Cardiac fibroblast (primary cell): ENCODE data around the gene CCDC8.

Experiments used
- DNase-seq, 2 donors: peaks; one replicate each; pipeline versions ENCODE4 v3.0.0 to v3.0.0-alpha.2; 2010; ENCODE audit warnings: low read depth in 2 of 2
- H3K4me3 ChIP-seq, 2 donors: replicated peaks in 1 of 2; 1 replicate in 1 of 2; 2 replicates in 1 of 2; pipeline ENCODE4 v1.5.1; 2011; ENCODE audit warnings: low read depth in 2 of 2, low read length in 2 of 2, mild to moderate bottlenecking in 2 of 2, moderate library complexity in 1 of 2
- TF ChIP-seq, protein P1 (sequence below): IDR thresholded peaks from one replicate; pipeline ENCODE4 v1.5.1; 2011; ENCODE audit warnings: low read depth, mild to moderate bottlenecking, low read length, inconsistent platforms

CCDC8 gene, protein sequence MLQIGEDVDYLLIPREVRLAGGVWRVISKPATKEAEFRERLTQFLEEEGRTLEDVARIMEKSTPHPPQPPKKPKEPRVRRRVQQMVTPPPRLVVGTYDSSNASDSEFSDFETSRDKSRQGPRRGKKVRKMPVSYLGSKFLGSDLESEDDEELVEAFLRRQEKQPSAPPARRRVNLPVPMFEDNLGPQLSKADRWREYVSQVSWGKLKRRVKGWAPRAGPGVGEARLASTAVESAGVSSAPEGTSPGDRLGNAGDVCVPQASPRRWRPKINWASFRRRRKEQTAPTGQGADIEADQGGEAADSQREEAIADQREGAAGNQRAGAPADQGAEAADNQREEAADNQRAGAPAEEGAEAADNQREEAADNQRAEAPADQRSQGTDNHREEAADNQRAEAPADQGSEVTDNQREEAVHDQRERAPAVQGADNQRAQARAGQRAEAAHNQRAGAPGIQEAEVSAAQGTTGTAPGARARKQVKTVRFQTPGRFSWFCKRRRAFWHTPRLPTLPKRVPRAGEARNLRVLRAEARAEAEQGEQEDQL

DNA sequence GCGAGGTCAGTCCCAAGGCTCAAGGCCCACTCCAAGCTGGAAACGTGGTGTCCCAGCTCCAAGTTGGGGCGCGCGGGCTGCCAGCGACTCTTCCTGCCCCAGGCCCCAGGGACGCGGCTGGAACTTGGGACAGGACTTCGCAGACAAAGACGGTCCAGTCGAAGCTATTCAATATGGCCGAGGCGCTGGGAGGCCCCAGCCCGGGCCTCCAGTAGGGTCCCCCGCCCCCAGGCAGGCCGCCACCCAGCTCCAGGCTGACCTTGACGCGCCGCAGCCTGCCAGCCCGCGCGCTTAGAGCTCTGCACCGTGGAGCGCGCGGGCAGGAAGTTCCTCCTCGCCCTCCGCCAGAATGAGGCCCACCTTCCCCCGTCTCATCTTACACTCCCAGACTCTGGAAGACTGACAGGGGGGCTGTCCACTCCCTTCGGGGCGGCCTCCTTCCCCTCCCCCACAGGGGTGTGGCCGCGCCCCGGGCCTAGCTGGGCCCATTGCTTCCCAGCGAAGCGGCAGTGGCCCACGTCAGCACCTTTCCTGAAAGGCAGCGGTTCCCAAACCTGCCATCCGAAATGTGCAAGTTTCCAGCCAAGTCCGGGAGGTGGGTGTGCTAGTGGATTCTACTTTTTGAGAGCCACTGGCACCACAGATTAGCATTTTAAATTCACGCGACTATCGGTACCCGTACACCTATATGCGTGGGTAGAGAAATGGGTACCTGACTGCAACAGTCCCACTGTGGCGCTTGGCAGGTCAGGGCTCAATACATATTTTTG, at the start of gene CCDC8:
CCDC8 (minus strand) TSS at position 303 of the 770 bp plus-strand sequence. CDS start 754 bp downstream, outside the sequence.
- peak within 1 kb of the TSS; percentile 55 to 74 for H3K4me3 ChIP-seq
- TF ChIP-seq, protein P1, sequence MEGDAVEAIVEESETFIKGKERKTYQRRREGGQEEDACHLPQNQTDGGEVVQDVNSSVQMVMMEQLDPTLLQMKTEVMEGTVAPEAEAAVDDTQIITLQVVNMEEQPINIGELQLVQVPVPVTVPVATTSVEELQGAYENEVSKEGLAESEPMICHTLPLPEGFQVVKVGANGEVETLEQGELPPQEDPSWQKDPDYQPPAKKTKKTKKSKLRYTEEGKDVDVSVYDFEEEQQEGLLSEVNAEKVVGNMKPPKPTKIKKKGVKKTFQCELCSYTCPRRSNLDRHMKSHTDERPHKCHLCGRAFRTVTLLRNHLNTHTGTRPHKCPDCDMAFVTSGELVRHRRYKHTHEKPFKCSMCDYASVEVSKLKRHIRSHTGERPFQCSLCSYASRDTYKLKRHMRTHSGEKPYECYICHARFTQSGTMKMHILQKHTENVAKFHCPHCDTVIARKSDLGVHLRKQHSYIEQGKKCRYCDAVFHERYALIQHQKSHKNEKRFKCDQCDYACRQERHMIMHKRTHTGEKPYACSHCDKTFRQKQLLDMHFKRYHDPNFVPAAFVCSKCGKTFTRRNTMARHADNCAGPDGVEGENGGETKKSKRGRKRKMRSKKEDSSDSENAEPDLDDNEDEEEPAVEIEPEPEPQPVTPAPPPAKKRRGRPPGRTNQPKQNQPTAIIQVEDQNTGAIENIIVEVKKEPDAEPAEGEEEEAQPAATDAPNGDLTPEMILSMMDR = no peak
- DNase-seq = peak; percentile 85 to 99

DNA sequence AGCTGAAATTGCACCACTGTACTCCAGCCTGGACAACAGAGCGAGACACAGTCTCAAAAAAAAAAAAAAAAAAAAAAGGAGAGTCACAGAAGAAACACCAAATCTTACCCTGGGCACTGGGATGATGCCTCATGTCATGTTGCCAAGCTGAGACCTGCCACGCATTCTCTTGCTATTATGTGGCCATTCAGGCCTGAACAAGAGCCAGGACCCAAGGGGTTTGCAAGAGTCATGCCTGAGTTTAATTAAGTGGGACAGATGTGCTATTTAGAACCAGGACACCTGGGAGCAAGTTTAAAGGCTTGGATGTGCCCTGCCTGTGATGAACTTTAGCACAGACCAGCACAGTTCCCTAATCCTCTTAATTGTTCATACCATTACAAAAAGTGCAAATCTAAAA, 48.2 kb upstream of the CCDC8 start:
- TF ChIP-seq, protein P1 = no peak
- no peak for DNase-seq
- H3K4me3 ChIP-seq = no peak overlapping the region

DNA sequence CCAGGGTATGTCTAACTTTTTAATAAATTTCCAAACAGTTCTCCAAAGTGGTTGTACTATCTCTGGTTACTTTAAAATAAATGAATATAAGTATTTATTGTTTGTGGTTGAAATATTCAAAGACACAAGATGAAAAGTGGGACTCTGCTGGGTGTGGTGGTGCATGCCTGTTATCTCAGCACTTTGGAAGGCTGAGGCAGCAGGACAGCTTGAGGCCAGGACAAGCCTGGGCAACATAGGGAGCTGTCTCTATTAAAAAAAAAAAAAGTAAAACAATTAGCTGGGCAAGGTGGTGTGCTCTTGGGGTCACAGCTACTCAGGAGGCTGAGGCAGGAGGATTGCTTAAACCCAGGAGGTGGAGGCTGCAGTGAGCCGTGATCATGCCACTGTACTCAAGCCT, 47.6 kb upstream of the CCDC8 start:
- H3K4me3 ChIP-seq = no peak overlapping the region
- no peak for DNase-seq
- TF ChIP-seq, protein P1 = no peak

DNA sequence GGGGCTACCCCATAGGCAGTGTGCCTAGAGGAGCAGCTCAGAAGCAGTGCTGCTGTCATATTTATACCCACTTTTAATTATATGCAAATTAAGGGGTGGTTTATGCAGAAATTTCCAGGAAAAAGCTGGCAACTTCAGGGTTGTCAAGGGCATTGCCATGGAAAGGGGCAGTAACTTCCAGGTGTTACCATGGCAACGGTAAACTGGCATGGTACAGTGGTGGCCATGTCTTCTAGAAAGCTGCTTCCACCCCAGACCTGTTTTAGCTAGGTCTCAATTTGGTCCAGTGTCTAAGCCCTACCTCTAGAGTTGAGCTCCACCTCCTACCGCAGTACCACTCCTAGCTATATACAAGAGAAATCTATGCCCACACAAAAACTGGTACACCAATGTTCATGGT, 46.7 kb upstream of the CCDC8 start:
- TF ChIP-seq, protein P1 = no peak
- no peak overlapping the region for H3K4me3 ChIP-seq

DNA sequence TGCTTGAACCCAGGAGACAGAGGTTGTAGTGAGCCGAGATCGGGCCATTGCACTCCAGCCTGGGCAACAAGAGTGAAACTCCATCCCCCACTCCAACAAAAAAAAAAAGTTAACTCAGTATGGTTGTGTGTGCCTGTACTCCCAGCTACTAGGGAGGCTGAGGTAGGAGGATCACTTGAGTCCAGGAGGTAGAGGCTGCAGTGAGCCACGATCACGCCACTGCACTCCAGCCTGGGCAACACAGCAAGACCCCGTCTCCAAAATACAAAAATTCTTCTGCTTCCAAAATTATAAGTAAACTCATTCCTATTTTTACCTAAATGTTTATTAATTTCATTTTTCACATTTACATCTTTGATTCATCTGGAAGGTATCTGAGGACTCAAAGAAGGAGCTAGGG, 43.6 kb upstream of the CCDC8 start:
- TF ChIP-seq, protein P1 = no peak
- no peak overlapping the region for H3K4me3 ChIP-seq
- DNase-seq = no peak

More for the DNA sequence above, 46.7 kb upstream of the CCDC8 start:
- no peak for DNase-seq

DNA sequence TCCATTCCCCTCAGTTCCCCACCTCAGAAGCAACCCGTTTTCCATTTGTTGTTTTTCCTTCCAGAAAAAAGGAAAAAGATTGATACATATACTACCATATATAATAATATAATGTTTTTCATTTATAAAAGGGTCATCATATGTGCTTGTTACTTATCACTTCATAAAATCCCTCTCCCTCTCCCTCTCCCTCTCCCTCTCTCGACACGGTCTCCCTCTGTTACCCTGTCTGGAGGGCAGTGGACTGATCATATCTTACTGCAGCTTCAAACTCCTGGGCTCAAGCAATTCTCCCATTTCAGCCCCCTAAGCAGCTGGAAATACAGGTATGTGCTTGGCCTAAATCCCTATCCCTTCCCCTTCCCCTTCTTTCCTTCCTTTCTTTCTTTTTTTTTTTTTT, 40.9 kb upstream of the CCDC8 start:
- H3K4me3 ChIP-seq = no peak overlapping the region
- TF ChIP-seq, protein P1 = no peak
- no peak for DNase-seq
